HCT116 (cell line): Measurements from ENCODE around the gene GPR176. TPM values are rescaled to one million over a fixed set of nuclear protein-coding genes. Genes with fewer than 3 reads are reported as not detected.

ENCODE experiments used
- ATAC-seq: fragments of 200-7000 bp; cut with Tn5 transposase; 2 replicates; pipeline ENCODE4 v1.9.1; 2020; ENCODE audit warnings: mild to moderate bottlenecking, moderate library complexity
- BruUV-seq: library from RNA; stranded (reverse); fragments of 400-500 nt; replicated peaks from 2 replicates; lab custom pipeline; 2021; lab: Mats Ljungman, UMichigan
- CTCF ChIA-PET: fragments of 300-600 bp; sonication (Branson Sonifier 250); formaldehyde crosslinking; loops from one replicate; lab custom pipeline; 2021; ENCODE audit warnings: antibody characterized with exemption; lab: Charles Lee
- POLR2A ChIA-PET: fragments of 300-600, 350-600 bp; sonication (Branson Sonifier 250); formaldehyde crosslinking; loops from one replicate; lab custom pipeline; 2021; ENCODE audit warnings: antibody characterized with exemption; lab: Charles Lee
- RAD21 ChIA-PET, 2 experiments: fragments of 300-600 bp; sonication (Branson Sonifier 250); formaldehyde crosslinking; loops; one replicate each; lab custom pipeline; 2023; ENCODE audit warnings: low total read pairs in 2 of 2; ENCODE audit not compliant: uncharacterized antibody in 2 of 2, unreplicated experiment in 2 of 2, low non-redundant PET in 1 of 2; lab: Charles Lee
- DNase-seq: peaks from one replicate; pipeline ENCODE4 v3.0.0-alpha.2; 2010; ENCODE audit warnings: low read depth, low spot score
- H2AFZ ChIP-seq: fragments of 200-600 bp; shearing (Covaris generic), sonication (generic); 2 replicates; pipeline ENCODE4 v1.6.1; 2017; ENCODE audit warnings: low read depth, mixed run types, mixed read lengths, antibody characterized with exemption, low read length; ENCODE audit not compliant: poor library complexity, severe bottlenecking
- H3K27ac ChIP-seq: 2 replicates; pipeline ENCODE4 v1.5.1; 2012; ENCODE audit warnings: low read depth, low read length
- H3K27me3 ChIP-seq: fragments of 200-600 bp; sonication (generic); 2 replicates; pipeline ENCODE4 v1.6.1; 2016; ENCODE audit warnings: mixed run types, low read length, mixed read lengths; ENCODE audit not compliant: insufficient read depth
- H3K36me3 ChIP-seq, 2 experiments: fragments of 200-500 bp in 1 of 2; fragments of 200-600 bp in 1 of 2; sonication (Bioruptor generic) in 1 of 2; sonication (generic) in 1 of 2; 2 replicates each; pipeline versions ENCODE4 v1.5.1 to v1.6.1; 2014 to 2016; ENCODE audit warnings: low read length in 2 of 2, inconsistent platforms in 1 of 2, mixed read lengths in 1 of 2, mixed run types in 1 of 2; ENCODE audit not compliant: insufficient read depth in 2 of 2, control insufficient read depth in 1 of 2
- H3K4me1 ChIP-seq, 2 experiments: fragments of 200-600 bp in 1 of 2; sonication (generic) in 1 of 2; 2 replicates each; pipeline versions ENCODE4 v1.5.1 to v1.6.1; 2012 to 2017; ENCODE audit warnings: low read length in 2 of 2, inconsistent platforms in 1 of 2, mild to moderate bottlenecking in 1 of 2, mixed read lengths in 1 of 2, mixed run types in 1 of 2, moderate library complexity in 1 of 2; ENCODE audit not compliant: insufficient read depth in 2 of 2, control insufficient read depth in 1 of 2
- H3K4me2 ChIP-seq: fragments of 200-600 bp; sonication (generic); 2 replicates; pipeline ENCODE4 v1.6.1; 2017; ENCODE audit warnings: mixed run types, low read length, mixed read lengths
- H3K4me3 ChIP-seq, 2 experiments: fragments of 200-600 bp in 1 of 2; sonication (generic) in 1 of 2; replicated peaks in 1 of 2; 2 replicates each; pipeline ENCODE4 v1.5.1; 2011 to 2016; ENCODE audit warnings: low read length in 2 of 2, control low read depth in 1 of 2, low read depth in 1 of 2, mild to moderate bottlenecking in 1 of 2, mixed read lengths in 1 of 2, mixed run types in 1 of 2
- H3K79me2 ChIP-seq: fragments of 200-600 bp; sonication (generic); 2 replicates; pipeline ENCODE4 v1.6.1; 2017; ENCODE audit warnings: mild to moderate bottlenecking, mixed run types, low read length, moderate library complexity, mixed read lengths; ENCODE audit not compliant: insufficient read depth
- H3K9ac ChIP-seq: fragments of 200-600 bp; sonication (generic); 2 replicates; pipeline ENCODE4 v1.6.1; 2016; ENCODE audit warnings: low read length, mixed read lengths
- H3K9me2 ChIP-seq: fragments of 200-600 bp; sonication (generic), shearing (Covaris generic); 2 replicates; pipeline ENCODE4 v1.6.1; 2017; ENCODE audit warnings: mixed run types, mild to moderate bottlenecking, moderate library complexity; ENCODE audit not compliant: insufficient read depth
- H3K9me3 ChIP-seq, 2 experiments: fragments of 200-500 bp in 1 of 2; fragments of 200-600 bp in 1 of 2; sonication (Bioruptor generic) in 1 of 2; sonication (generic) in 1 of 2; 2 replicates each; pipeline ENCODE4 v1.6.1; 2014 to 2017; ENCODE audit warnings: low read length in 2 of 2, mixed read lengths in 2 of 2, inconsistent platforms in 1 of 2, low read depth in 1 of 2, mild to moderate bottlenecking in 1 of 2, mixed run types in 1 of 2, moderate library complexity in 1 of 2; ENCODE audit not compliant: control insufficient read depth in 1 of 2, insufficient read depth in 1 of 2
- H4K20me1 ChIP-seq: fragments of 200-600 bp; sonication (generic), shearing (Covaris generic); 2 replicates; pipeline ENCODE4 v1.6.1; 2017; ENCODE audit warnings: mixed run types, mild to moderate bottlenecking, moderate library complexity; ENCODE audit not compliant: insufficient read depth
- CEBPB ChIP-seq: IDR thresholded peaks from 2 replicates; pipeline ENCODE4 v1.6.1; 2012; ENCODE audit warnings: low read depth
- CTCF ChIP-seq, 3 experiments: fragments of 200-600 bp in 1 of 3; sonication (generic) in 1 of 3; IDR thresholded peaks in 2 of 3; conservative IDR thresholded peaks in 1 of 3; 2 replicates each; pipeline ENCODE4 v1.5.1; 2012 to 2017; ENCODE audit warnings: low read depth in 2 of 3, low read length in 2 of 3, antibody characterized with exemption in 1 of 3, borderline replicate concordance in 1 of 3, control low read depth in 1 of 3, mild to moderate bottlenecking in 1 of 3, mixed read lengths in 1 of 3, mixed run types in 1 of 3, moderate library complexity in 1 of 3; ENCODE audit not compliant: insufficient read depth in 1 of 3
- EGR1 ChIP-seq: IDR thresholded peaks from 2 replicates; pipeline ENCODE4 v1.6.1; 2012; ENCODE audit warnings: low read depth
- ELF1 ChIP-seq: IDR thresholded peaks from 2 replicates; pipeline ENCODE4 v1.6.1; 2012; ENCODE audit warnings: low read depth, borderline replicate concordance
- POLR2AphosphoS5 ChIP-seq: IDR thresholded peaks from 2 replicates; pipeline ENCODE4 v1.6.1; 2011; ENCODE audit warnings: mild to moderate bottlenecking, low read depth, low read length, moderate library complexity
- RAD21 ChIP-seq: IDR thresholded peaks from 2 replicates; pipeline ENCODE4 v1.6.1; 2012; ENCODE audit warnings: low read depth, mild to moderate bottlenecking
- SRF ChIP-seq: IDR thresholded peaks from 2 replicates; pipeline ENCODE4 v1.6.1; 2012; ENCODE audit warnings: low read depth
- YY1 ChIP-seq: IDR thresholded peaks from 2 replicates; pipeline ENCODE4 v1.6.1; 2011; ENCODE audit warnings: low read length, low read depth, moderate library complexity, mild to moderate bottlenecking; ENCODE audit not compliant: insufficient replicate concordance; ENCODE audit errors: extremely low read depth
- ZFX ChIP-seq: fragments of 450-650 bp; IDR thresholded peaks from 2 replicates; pipeline ENCODE4 v1.6.1; 2017
- ZNF274 ChIP-seq: fragments of 200-500 bp; sonication (Bioruptor generic); IDR thresholded peaks from 2 replicates; pipeline ENCODE4 v1.6.1; 2014; ENCODE audit warnings: mild to moderate bottlenecking, low read depth, low read length, inconsistent platforms
- intact Hi-C: fragments of 100-400 bp; cut with micrococcal nuclease; formaldehyde crosslinking; loops from 2 replicates; pipeline ENCODE4 v1.10.0; 2022
- total RNA-seq: library from RNA; stranded (reverse); gene quantifications from one replicate; pipeline ENCODE4 v1.2.1, GENCODE V29; 2021; ENCODE audit not compliant: unreplicated experiment
- TF ChIP-seq, protein P1 (sequence below): IDR thresholded peaks from 2 replicates; pipeline ENCODE4 v1.6.1; 2012
- TF ChIP-seq, protein P2 (sequence below): IDR thresholded peaks from 2 replicates; pipeline ENCODE4 v1.6.1; 2012; ENCODE audit warnings: low read depth
- TF ChIP-seq, protein P3 (sequence below): IDR thresholded peaks from 2 replicates; pipeline ENCODE4 v1.6.1; 2011; ENCODE audit warnings: mild to moderate bottlenecking, low read length, moderate library complexity; ENCODE audit not compliant: insufficient replicate concordance; ENCODE audit errors: extremely low read depth

Gene GPR176
- total RNA-seq, 1 experiment from 2014 or later: 1.7 TPM

DNA sequence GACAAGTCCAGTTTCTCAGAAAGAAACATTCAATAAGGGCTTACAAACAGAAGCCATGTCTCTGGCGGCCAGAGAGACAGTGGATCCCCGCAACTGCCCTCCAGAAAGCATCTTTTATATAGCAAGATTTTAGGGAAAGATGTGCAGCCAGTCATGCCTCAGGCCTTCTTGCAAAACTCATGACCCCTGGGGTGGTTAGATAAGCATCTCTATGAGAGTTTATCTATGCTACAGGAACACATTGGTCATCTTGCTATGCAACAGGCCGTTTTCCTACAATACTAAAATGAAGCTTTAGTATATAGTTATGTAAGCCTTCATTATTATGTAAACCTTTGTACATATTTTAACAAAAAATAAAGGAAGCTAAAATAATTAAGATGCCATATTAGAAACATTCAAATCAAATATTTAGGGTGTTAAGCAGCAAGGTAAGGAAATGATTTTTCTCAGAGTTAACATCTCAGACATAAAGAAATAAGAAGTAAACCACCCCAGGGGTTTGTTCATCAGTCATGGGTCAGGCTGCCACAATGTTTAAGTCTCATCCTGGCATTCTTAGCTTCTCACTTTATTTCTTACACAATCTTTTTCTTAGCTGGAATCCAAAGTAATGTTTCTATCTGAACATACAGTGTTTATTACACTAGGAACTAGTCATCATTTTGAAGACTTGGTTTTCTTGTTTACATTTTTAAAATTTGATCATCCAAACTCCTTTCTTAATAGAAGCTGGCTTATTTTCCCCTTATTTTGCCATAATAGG, 131.1 kb downstream of the GPR176 start (continued):
- TF ChIP-seq CTCF (IDR thresholded peaks at IDR 0.05 in 2 of 3, conservative IDR thresholded peaks at IDR 0.05 in 1 of 3; ENCODE audit: borderline replicate concordance in 1 of 3, insufficient read depth in 1 of 3, low read depth in 2 of 3, low read length in 2 of 3): no peak
- TF ChIP-seq RAD21: no peak
- no peak for TF ChIP-seq CEBPB
- TF ChIP-seq POLR2AphosphoS5: no peak
- TF ChIP-seq, protein P1, sequence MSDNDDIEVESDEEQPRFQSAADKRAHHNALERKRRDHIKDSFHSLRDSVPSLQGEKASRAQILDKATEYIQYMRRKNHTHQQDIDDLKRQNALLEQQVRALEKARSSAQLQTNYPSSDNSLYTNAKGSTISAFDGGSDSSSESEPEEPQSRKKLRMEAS: no peak
- TF ChIP-seq ZFX: no peak
- TF ChIP-seq ZNF274: no peak
- no peak for TF ChIP-seq YY1
- TF ChIP-seq EGR1: no peak

GRCh38 chr15:39788108-39788507, 132.0 kb downstream of the GPR176 start:
- no peaks in the 10 kb centered on the region for H4K20me1 ChIP-seq
- no peak overlapping the region for H2AFZ ChIP-seq
- CTCF ChIA-PET: interaction anchor here (0.8 kb wide), 1 partner anchor 429 kb away, joined by 3 read pairs; no protein-coding TSS in a partner anchor
- no peak overlapping the region for H3K9ac ChIP-seq
- no peaks in the 10 kb centered on the region for H3K27me3 ChIP-seq
- no TSS peak for BruUV-seq
- no peak overlapping the region for H3K27ac ChIP-seq
- ATAC-seq: no peak
- H3K4me1 ChIP-seq: peaks cover 14 to 16% of the 10 kb centered on the region in 2 experiments; a peak in 3 of 4 replicates
- no peak for DNase-seq
- no peak overlapping the region for H3K4me3 ChIP-seq
- RAD21 ChIA-PET: no interaction called here
- H3K36me3 ChIP-seq: peaks cover 0 to 3% of the 10 kb centered on the region in 2 experiments; a peak in 1 of 4 replicates
- intact Hi-C loops: loop anchor here (5.0 to 10.0 kb wide), 2 partner anchors 244 to 487 kb away; no protein-coding TSS in a partner anchor
- POLR2A ChIA-PET: no interaction called here
- H3K4me2 ChIP-seq: no peak overlapping the region
- peaks cover 10% of the 10 kb centered on the region for H3K79me2 ChIP-seq
- H3K9me2 ChIP-seq: no peaks in the 10 kb centered on the region
- no peaks in the 10 kb centered on the region for H3K9me3 ChIP-seq
- TF ChIP-seq ELF1: no peak
- no peak for TF ChIP-seq SRF
- no peak for TF ChIP-seq EGR1
- TF ChIP-seq ZFX: no peak
- TF ChIP-seq, protein P2, sequence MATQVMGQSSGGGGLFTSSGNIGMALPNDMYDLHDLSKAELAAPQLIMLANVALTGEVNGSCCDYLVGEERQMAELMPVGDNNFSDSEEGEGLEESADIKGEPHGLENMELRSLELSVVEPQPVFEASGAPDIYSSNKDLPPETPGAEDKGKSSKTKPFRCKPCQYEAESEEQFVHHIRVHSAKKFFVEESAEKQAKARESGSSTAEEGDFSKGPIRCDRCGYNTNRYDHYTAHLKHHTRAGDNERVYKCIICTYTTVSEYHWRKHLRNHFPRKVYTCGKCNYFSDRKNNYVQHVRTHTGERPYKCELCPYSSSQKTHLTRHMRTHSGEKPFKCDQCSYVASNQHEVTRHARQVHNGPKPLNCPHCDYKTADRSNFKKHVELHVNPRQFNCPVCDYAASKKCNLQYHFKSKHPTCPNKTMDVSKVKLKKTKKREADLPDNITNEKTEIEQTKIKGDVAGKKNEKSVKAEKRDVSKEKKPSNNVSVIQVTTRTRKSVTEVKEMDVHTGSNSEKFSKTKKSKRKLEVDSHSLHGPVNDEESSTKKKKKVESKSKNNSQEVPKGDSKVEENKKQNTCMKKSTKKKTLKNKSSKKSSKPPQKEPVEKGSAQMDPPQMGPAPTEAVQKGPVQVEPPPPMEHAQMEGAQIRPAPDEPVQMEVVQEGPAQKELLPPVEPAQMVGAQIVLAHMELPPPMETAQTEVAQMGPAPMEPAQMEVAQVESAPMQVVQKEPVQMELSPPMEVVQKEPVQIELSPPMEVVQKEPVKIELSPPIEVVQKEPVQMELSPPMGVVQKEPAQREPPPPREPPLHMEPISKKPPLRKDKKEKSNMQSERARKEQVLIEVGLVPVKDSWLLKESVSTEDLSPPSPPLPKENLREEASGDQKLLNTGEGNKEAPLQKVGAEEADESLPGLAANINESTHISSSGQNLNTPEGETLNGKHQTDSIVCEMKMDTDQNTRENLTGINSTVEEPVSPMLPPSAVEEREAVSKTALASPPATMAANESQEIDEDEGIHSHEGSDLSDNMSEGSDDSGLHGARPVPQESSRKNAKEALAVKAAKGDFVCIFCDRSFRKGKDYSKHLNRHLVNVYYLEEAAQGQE: no peak
- TF ChIP-seq RAD21: no peak
- TF ChIP-seq, protein P1: no peak
- TF ChIP-seq, protein P3, sequence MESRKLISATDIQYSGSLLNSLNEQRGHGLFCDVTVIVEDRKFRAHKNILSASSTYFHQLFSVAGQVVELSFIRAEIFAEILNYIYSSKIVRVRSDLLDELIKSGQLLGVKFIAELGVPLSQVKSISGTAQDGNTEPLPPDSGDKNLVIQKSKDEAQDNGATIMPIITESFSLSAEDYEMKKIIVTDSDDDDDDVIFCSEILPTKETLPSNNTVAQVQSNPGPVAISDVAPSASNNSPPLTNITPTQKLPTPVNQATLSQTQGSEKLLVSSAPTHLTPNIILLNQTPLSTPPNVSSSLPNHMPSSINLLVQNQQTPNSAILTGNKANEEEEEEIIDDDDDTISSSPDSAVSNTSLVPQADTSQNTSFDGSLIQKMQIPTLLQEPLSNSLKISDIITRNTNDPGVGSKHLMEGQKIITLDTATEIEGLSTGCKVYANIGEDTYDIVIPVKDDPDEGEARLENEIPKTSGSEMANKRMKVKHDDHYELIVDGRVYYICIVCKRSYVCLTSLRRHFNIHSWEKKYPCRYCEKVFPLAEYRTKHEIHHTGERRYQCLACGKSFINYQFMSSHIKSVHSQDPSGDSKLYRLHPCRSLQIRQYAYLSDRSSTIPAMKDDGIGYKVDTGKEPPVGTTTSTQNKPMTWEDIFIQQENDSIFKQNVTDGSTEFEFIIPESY: no peak
